ENCODE measurements around the gene ZFAND3.

DNA sequence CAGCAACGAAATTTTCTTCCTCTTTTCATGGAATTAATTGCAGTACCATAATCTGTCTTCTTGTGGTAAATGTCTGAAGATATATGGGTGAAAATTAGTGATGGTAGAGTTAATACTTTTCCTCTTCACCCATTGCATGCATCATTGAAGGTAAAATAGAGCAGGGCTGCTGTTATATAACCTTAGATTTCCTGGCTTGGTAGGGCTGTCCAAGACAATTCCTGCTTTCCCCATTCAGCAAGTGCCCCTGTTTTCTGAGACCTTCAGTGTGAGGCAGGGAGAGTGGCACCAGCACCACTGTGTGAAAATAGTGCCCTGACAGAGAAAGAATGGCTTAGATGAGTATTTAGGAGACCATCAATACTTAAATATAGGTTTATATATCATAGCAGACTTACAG, 202.0 kb downstream of the ZFAND3 start:
- TF ChIP-seq EP300 (IDR thresholded peaks at IDR 0.05; ENCODE audit: borderline replicate concordance in 1 of 2, control insufficient read depth in 1 of 2, low read depth in 2 of 2, low read length in 2 of 2): no peak
- TF ChIP-seq, protein P1, sequence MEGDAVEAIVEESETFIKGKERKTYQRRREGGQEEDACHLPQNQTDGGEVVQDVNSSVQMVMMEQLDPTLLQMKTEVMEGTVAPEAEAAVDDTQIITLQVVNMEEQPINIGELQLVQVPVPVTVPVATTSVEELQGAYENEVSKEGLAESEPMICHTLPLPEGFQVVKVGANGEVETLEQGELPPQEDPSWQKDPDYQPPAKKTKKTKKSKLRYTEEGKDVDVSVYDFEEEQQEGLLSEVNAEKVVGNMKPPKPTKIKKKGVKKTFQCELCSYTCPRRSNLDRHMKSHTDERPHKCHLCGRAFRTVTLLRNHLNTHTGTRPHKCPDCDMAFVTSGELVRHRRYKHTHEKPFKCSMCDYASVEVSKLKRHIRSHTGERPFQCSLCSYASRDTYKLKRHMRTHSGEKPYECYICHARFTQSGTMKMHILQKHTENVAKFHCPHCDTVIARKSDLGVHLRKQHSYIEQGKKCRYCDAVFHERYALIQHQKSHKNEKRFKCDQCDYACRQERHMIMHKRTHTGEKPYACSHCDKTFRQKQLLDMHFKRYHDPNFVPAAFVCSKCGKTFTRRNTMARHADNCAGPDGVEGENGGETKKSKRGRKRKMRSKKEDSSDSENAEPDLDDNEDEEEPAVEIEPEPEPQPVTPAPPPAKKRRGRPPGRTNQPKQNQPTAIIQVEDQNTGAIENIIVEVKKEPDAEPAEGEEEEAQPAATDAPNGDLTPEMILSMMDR (IDR thresholded peaks at IDR 0.05 in 2 of 3, conservative IDR thresholded peaks at IDR 0.05 in 1 of 3; ENCODE audit: control insufficient read depth in 2 of 3, extremely low read depth in 1 of 3, insufficient read depth in 1 of 3, low read depth in 3 of 3, low read length in 3 of 3): no peak
- no peak for TF ChIP-seq GABPA (IDR thresholded peaks at IDR 0.05; ENCODE audit: low read depth)
- no peak for TF ChIP-seq RUNX3 (IDR thresholded peaks at IDR 0.05; ENCODE audit: low read length)
- no peak for TF ChIP-seq POLR2AphosphoS5 (IDR thresholded peaks at IDR 0.05; ENCODE audit: low read length)
